C4-2B (cell line): ENCODE results near the gene GPR17.

Experiments used
- CTCF ChIP-seq: fragments of 450-650 bp; conservative IDR thresholded peaks from 2 replicates; pipeline ENCODE4 v1.5.1; 2017; ENCODE audit warnings: mild to moderate bottlenecking
- ZFX ChIP-seq: fragments of 450-650 bp; IDR thresholded peaks from 2 replicates; pipeline ENCODE4 v1.6.1; 2017

GRCh38 chr2:127681288-127681804, 35.4 kb downstream of the GPR17 start:
- TF ChIP-seq CTCF (no peak), ZFX (no peak)
